GM21390 (cell line): Measurements from ENCODE around the gene MTNR1A.
"Not testable (repeated sequence)": the region's sequence is repeated elsewhere in the genome, so short reads cannot be mapped to it uniquely, and the experiment has no call there.

Experiments used
- ATAC-seq: cut with Tn5 transposase; IDR thresholded peaks from one replicate; pipeline ENCODE4 v1.9.1; 2021; ENCODE audit not compliant: unreplicated experiment

Gene MTNR1A

DNA sequence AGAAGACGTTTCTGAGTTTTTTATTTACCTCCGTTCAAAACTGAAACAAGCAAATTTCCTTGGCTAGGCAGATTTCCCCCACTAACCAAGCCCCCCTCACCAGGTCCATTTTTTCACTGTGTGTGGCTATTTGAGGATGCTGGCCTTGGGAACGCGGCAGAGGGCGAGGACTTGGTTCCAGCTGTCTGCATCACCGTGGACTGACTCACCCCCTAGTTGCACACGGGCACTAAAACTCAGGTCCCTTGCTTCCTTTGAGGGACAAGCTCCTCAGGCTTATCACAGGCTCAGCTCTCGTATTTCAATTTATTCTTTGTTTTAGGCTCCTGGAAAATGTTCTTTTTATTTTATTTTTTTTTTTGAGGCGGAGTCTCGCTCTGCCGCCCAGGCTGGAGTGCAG lies 8.4 kb upstream of the MTNR1A start:
- no peak for ATAC-seq

DNA sequence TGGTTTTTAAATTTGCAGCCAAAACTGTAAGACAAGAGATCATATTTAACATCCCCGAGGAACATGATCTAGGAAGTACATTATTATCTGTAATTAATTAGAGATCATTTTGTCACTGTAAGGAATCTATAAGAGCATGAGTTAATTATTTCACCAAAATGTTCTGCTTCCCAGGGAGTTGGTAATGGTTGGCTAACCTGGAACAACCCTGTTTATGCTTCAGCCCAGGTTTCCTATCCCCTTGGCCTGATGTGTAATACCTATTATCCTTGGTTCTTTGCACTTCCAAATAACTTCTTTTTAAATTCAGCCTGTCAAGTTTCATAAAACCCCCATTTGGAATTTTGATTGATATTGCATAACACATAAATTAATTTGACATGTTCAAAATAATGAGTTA lies 6.4 kb upstream of the MTNR1A start:
- ATAC-seq = no peak

GRCh38 chr4:186560647-186561046 lies 5.3 kb upstream of the MTNR1A start:
- ATAC-seq = no peak

GRCh38 chr4:186557486-186557885 lies 2.1 kb upstream of the MTNR1A start:
- no peak for ATAC-seq

DNA sequence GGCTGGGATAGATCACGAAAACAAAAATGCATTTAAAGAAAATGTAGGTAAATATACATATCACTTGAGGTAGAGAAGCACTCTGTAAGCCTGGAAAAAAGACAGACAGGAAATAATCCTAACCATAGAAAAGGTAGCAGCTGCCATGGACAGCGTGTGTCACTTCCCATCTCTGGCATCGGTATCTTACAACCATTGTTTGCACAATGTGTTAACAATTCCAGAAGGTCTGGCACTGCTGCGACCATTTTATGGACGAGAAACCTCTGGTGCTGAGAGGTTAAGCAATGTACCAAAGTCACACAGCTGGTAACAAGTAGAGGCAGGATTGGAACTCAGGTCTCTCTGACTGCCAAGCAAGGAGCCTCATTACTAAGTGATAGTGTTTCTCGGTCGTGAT lies 1.7 kb upstream of the MTNR1A start:
- ATAC-seq = no peak

DNA sequence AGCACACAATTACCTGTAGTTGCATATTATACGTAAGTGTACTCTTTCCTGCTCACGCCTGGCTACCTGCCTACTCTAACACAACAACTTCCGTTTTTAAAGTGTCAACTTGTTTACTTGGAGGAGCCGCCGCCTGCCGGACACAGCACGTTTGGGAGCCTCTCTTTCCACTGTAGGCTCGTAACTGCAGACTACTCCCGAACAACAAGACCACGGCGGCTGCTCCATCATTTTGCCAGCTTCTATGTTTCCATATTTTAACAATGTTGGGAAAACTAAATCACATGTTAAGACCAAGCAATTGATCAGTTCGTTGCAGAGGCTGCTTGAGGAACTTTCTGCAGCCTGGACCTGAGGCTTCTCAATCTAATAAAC lies 841 bp downstream of the MTNR1A start:
- ATAC-seq = no peak

- ATAC-seq = no peak
These were observed 1.6 kb downstream of the MTNR1A start for GRCh38 chr4:186553717-186554116.

- no peak for ATAC-seq
These were observed 3.5 kb downstream of the MTNR1A start for GRCh38 chr4:186551849-186552248.

GRCh38 chr4:186545436-186545835 lies 9.9 kb downstream of the MTNR1A start:
- no peak for ATAC-seq

DNA sequence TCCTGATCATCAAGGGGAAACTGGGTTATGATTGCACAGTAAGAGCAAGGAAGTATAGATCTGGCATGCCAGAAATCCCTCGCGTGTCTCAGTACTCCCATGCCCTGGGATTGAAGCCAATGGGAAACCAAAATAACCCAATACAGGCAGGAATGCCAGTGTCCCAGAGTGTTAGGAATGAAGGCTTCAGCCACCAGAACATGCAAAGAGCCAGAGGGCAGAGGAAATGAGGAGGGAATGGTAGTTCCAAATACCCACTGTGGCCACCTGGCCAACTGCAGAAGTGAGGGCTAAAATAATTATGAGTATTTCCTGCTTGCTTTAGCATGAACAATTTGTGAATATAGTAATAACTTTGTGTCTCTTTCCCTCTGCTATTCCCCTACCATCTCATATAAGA lies 12.2 kb downstream of the MTNR1A start:
- ATAC-seq = no peak

- ATAC-seq = no peak
These were observed 13.6 kb downstream of the MTNR1A start for GRCh38 chr4:186541801-186542200.

DNA sequence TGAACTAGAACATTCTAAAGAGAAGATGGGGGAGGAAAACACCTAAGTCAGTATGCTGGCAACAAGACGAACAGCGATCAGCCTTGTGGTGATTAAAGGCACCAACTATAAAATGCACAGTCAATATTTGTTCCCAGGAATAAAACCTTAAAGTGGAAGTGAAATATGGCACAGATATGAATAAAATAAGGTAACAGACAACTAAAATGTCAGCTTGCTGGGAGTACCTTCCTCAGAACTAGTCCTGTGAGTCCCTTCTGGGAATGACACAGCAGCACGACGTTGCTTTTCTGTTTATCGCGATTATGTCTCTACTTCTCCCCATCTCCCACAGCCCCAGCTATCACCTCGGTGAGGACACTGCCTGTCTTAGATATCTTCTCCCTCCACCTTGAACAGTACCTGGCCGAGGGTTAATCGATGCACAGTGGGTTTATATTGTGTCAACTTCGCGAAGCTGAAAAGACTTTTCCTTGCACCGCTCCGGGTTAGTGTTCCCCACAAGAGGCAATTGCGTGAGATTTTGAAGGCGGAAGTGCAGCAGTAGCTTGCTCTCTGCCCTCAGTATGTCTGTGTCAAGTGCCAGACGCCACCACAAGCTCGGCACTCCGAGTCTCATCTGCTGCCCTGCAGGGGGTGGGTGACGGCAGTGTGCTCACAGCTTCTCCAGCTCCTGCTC lies 17.4 kb downstream of the MTNR1A start:
- ATAC-seq = no peak

GRCh38 chr4:186536285-186536684 lies 19.1 kb downstream of the MTNR1A start:
- no peak for ATAC-seq

- ATAC-seq = no peak
These were observed 21.3 kb downstream of the MTNR1A start for GRCh38 chr4:186534056-186534455.

- ATAC-seq = not testable (repeated sequence)
These were observed 31.4 kb downstream of the MTNR1A start for GRCh38 chr4:186523927-186524326.

DNA sequence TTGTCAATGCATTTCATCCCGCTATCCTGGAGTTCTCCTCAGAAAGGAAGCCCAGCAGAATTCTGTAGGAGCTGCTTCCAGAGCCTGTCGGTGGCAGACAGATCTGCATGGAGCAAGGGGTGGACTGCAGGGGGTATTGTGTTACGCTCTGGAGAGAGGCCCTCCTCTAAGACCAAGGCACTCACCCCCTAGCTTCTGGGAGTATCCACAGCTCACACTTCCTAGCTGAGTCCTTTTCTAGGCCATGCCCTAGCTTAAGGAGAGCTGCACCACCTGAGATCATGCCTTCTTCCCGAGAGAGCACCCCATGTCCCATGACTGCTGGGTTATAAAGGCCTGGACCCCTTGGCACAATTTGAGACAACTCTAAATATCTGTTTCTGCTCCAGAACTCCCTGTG lies 39.1 kb downstream of the MTNR1A start:
- ATAC-seq = no peak

DNA sequence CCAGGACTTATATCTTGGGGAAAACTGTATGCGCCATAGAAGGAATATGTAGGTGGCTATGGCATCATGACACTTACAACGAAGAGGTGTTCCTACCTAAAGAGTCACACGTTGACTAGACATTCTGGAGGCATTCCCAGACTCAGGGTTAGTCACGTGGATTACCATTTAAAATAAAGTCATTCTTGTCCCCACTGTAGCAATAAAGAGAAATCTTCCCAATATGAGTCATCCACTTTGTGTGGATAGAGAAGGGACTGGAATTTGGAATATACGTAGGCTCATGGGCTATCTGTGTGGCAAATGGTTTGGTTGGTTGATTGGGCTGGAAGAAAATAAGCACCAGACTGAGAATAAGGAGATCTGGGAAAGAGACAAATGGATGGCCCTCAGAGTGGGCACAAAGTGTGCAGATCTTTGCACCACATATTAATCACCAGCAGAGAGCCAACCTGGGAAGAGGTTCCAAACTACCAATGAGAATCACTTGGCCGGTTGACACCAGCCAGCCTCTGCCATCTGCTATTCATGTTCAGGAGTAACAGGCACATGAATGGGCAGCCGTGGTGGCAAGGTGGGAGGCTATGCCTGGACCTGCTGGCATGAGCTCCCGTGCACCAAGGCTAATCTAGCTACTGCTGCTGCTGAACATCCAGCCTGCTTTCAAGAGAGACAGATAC lies 41.0 kb downstream of the MTNR1A start:
- no peak for ATAC-seq

- ATAC-seq = not testable (repeated sequence)
These were observed 50.6 kb downstream of the MTNR1A start for GRCh38 chr4:186504771-186505170.

DNA sequence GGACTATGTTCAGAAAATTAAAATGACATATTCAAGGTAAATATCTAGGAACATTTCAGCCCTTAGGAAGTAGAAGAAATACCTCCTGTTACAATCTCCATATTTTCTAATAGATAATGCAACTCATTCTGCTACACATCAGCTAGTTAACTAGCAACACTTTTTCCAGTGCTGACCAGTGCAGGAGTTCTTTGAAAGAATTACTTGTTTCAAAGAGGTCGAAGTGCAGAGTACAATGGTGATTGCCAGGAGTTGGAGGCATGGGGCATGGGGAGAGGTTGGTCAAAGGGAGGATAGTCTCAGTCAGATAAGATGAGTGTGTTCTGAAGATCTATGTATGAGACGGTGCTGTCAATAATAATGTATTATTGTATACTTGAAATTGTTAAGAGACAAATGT lies 53.1 kb downstream of the MTNR1A start:
- no peak for ATAC-seq

GRCh38 chr4:186501554-186501953 lies 53.8 kb downstream of the MTNR1A start:
- no peak for ATAC-seq

- ATAC-seq = no peak
These were observed 54.6 kb downstream of the MTNR1A start for GRCh38 chr4:186500721-186501304.

DNA sequence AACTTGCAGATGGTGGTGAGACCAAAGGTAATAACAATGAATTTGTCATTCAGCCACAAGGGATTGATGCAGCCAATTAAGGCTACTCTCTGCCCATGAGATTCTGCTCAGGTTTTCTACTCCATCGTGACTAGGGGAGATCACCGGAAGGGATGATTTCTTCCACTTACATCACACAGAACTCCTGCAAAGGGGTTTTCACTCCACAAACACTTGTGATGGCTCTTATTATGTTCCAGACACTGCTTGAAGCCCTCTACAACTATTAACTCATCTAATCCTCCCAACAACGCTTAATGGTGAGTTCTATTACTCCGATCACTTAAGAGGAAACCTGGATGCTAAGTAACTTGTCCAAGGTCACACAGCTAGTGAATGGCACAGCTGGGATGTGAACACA lies 55.9 kb downstream of the MTNR1A start:
- no peak for ATAC-seq

DNA sequence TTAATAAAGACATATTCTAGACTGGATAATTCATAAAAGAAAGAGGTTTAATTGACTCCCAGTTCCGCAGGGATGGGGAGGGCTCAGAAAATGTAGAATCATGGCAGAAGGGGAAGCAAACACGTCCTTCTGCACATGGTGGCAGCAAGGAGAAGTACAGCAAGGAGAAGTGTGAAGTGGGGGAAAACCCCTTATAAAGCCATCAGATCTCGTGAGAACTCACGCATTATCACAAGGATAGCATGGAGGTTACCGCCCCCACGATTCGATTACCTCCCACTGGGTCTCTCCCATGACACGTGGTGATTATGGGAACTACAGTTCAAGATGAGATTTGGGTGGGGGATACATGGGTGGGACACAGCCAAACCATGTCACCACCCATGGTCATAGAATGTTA lies 58.3 kb downstream of the MTNR1A start:
- no peak for ATAC-seq
